Upper lobe of left lung (tissue), 6 donors: ENCODE results near the gene GRHL1. TPM values are rescaled to one million over a fixed set of nuclear protein-coding genes. Genes with fewer than 3 reads are reported as not detected.

Experiments
- ATAC-seq, 2 donors: fragments of 200-7000 bp; cut with Tn5 transposase; one replicate each; pipeline ENCODE4 v1.9.1; 2022; ENCODE audit warnings: mild to moderate bottlenecking in 2 of 2, moderate library complexity in 2 of 2; ENCODE audit not compliant: low FRiP score in 2 of 2
- DNase-seq, 2 donors: peaks; one replicate each; pipeline ENCODE4 v3.0.0-alpha.2; 2019 to 2020
- H3K27ac ChIP-seq, 4 donors: fragments of 200-600 bp; sonication (generic); one replicate each; pipeline ENCODE4 v1.5.1; 2016 to 2019
- H3K27me3 ChIP-seq, 4 donors: fragments of 200-600 bp; sonication (generic); one replicate each; pipeline ENCODE4 v1.5.1; 2017 to 2019
- H3K36me3 ChIP-seq, 4 donors: fragments of 200-600 bp; sonication (generic); one replicate each; pipeline ENCODE4 v1.5.1; 2016 to 2019
- H3K4me1 ChIP-seq, 4 donors: fragments of 200-600 bp; sonication (generic); one replicate each; pipeline ENCODE4 v1.5.1; 2018 to 2019
- H3K4me3 ChIP-seq, 4 donors: fragments of 200-600 bp; sonication (generic); one replicate each; pipeline ENCODE4 v1.5.1; 2017 to 2019; ENCODE audit warnings: mild to moderate bottlenecking in 2 of 4, moderate library complexity in 1 of 4
- H3K9me3 ChIP-seq, 4 donors: fragments of 200-600 bp; sonication (generic); one replicate each; pipeline ENCODE4 v1.5.1; 2018 to 2019
- EP300 ChIP-seq, 4 donors: sonication (generic); formaldehyde crosslinking; IDR thresholded peaks; one replicate each; pipeline ENCODE4 v1.5.1; 2017; ENCODE audit warnings: antibody characterized with exemption in 4 of 4, control low read depth in 2 of 4
- POLR2A ChIP-seq, 4 donors: fragments of 450-650 bp; IDR thresholded peaks; one replicate each; pipeline ENCODE4 v1.5.1; 2016 to 2017; ENCODE audit warnings: antibody characterized with exemption in 4 of 4, mild to moderate bottlenecking in 2 of 4
- POLR2AphosphoS5 ChIP-seq, 2 donors: sonication (generic); formaldehyde crosslinking; IDR thresholded peaks; one replicate each; pipeline ENCODE4 v1.5.1; 2017; ENCODE audit warnings: antibody characterized with exemption in 2 of 2
- WGBS, 2 donors: methylation state at CpG; one replicate each; pipeline ENCODE4 v1.1.5; 2017 to 2018; 5-methylcytosine and 5-hydroxymethylcytosine counted together
- total RNA-seq, 6 donors: library from RNA; depleted of rRNA in 4 of 6; stranded (reverse); fragments of >200 nt in 4 of 6; gene quantifications; one replicate each; pipeline versions ENCODE4 v1.1.0 to v1.2.1, GENCODE V29; 2016 to 2021
- TF ChIP-seq, protein P1 (sequence below), 6 experiments: fragments of 450-650 bp in 4 of 6; fragments of 200-600 bp in 2 of 6; sonication (generic) in 2 of 6; IDR thresholded peaks; one replicate each; pipeline ENCODE4 v1.5.1; 2016 to 2019; ENCODE audit warnings: antibody characterized with exemption in 6 of 6
- donor health status: DM: no; HTN: no; CAD: no; lungs with moderate emphysema.
- donor health status: DM: no; HTN: yes; CAD: no; lungs with severe emphysema.

The GRHL1 gene
- total RNA-seq, 6 donors from 2014 or later, result 4.3 to 18.0 (median 10.1) TPM

DNA sequence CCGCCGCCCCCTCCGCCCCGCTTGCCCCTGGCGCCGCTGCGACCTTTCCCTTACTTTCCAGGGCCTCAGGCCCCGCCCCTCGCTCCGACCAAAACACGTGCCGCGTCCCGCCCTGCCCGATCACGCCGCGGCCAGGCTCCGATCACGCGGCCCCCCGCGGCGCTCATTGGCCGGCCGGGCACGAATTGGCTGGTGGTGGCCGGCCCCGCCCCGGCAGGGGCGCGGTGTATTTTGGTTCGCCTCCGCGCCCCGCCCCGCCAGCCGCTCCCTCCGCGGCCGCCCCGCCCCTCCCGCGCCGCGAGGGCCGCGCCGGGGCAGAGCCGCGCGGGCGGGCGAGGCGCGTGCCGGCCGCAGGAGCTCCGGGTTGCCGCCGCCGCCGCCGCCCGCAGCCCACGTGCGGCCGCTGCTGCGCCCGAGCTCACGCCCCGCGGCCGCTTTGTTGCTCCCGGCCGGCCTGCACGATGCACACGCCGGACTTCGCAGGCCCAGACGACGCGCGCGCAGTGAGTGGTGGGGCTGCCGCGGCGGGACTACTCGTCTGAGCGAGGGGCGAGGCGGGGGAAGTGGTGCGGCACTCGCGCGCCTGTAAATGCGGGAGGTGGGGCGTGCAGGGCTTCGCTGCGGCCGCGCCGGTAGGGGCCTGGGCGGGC lies 91.9 kb downstream of the GRHL1 start, which contains the start of gene KLF11:
TSS of gene KLF11 (plus strand) at position 295 of the 650 bp plus-strand sequence. CDS start at position 462, 167 bp downstream.
- DNase-seq (peak; percentile 93 to 99), ATAC-seq (peak; percentile 86 to 88)
- TF ChIP-seq POLR2AphosphoS5 (IDR thresholded peaks at IDR 0.05) (peak in 1 of 2 donors; percentile 56), POLR2A (IDR thresholded peaks at IDR 0.05) (peak in 3 of 4 donors; percentile 33 to 88 (median 74)), EP300 (IDR thresholded peaks at IDR 0.05) (peak in 1 of 4 donors; percentile 92)
- TF ChIP-seq, protein P1, sequence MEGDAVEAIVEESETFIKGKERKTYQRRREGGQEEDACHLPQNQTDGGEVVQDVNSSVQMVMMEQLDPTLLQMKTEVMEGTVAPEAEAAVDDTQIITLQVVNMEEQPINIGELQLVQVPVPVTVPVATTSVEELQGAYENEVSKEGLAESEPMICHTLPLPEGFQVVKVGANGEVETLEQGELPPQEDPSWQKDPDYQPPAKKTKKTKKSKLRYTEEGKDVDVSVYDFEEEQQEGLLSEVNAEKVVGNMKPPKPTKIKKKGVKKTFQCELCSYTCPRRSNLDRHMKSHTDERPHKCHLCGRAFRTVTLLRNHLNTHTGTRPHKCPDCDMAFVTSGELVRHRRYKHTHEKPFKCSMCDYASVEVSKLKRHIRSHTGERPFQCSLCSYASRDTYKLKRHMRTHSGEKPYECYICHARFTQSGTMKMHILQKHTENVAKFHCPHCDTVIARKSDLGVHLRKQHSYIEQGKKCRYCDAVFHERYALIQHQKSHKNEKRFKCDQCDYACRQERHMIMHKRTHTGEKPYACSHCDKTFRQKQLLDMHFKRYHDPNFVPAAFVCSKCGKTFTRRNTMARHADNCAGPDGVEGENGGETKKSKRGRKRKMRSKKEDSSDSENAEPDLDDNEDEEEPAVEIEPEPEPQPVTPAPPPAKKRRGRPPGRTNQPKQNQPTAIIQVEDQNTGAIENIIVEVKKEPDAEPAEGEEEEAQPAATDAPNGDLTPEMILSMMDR (IDR thresholded peaks at IDR 0.05), result peak in 3 of 6 experiments; percentile 15 to 62 (median 38)
- Histone ChIP-seq H3K9me3 (no peaks in the 10 kb centered on the region), H3K36me3 (peaks cover 4 to 25% (median 14%) of the 10 kb centered on the region in 4 donors), H3K4me1 (peaks cover 45 to 84% (median 58%) of the 10 kb centered on the region in 4 donors), H3K4me3 (peak within 1 kb of the TSS; percentile 58 to 72 (median 66)), H3K27ac (peak within 1 kb of the TSS; percentile 94 to 97 (median 95)), H3K27me3 (no peaks in the 10 kb centered on the region)
- 0% methylated on average over 12 of the region's 104 CpGs; no CpG with 5 or more reads in 1 of the 2 donors for WGBS, 2 donors

DNA sequence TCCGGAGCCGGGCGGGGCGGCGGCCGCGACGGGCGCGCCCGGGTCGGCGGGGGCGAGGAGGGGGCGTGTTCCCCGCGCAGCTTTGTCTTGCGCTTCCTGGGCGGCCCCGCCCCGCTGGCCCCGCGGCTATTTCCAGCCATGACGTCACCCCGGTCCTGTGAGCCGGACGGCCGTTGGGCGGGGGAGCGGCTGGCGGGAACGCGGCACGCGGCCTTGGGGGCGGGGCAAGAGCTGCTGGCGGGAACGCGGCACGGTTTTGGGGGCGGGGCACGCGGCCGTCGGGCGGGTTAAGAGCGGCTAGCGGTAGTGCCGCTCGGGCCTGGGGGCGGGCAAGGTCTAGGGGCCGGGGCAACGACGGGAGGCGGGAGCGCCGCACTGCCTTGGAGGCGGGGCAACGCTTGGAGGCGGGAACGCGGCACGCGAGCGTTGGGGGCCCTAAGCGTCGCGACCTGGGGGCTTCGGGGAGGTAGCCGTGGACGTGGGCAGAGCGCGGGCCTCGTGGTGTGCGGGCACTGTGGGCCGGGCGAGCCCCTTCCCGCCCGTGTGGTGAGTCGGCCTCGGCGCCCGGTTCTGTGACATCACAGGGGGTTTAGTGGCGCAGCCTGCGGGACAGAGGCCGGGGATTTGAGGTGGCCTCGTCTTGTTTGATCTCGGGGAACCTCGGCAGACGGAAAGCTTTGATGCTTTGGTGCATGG lies 92.6 kb downstream of the GRHL1 start:
- H3K27me3 ChIP-seq, result no peaks in the 10 kb centered on the region
- peaks cover 47 to 82% (median 57%) of the 10 kb centered on the region in 4 donors for H3K4me1 ChIP-seq
- DNase-seq (peak; percentile 97 to 100), ATAC-seq (peak; percentile 82 to 90)
- 23 to 32% methylated on average over 31 to 49 of the region's 90 CpGs for WGBS, 2 donors
- peak; percentile 66 to 82 for TF ChIP-seq POLR2AphosphoS5 (IDR thresholded peaks at IDR 0.05)
- peak in 2 of 4 donors; percentile 78 to 92 for TF ChIP-seq EP300 (IDR thresholded peaks at IDR 0.05)
- TF ChIP-seq POLR2A (IDR thresholded peaks at IDR 0.05), result peak in 1 of 4 donors; percentile 59
- TF ChIP-seq, protein P1 (IDR thresholded peaks at IDR 0.05), result peak in 1 of 6 experiments; percentile 8
- H3K4me3 ChIP-seq, result peak overlapping the region; percentile 57 to 72 (median 66)
- H3K27ac ChIP-seq, result peak overlapping the region; percentile 94 to 97 (median 95)
- H3K9me3 ChIP-seq, result no peaks in the 10 kb centered on the region
- peaks cover 4 to 32% (median 16%) of the 10 kb centered on the region in 4 donors for H3K36me3 ChIP-seq

DNA sequence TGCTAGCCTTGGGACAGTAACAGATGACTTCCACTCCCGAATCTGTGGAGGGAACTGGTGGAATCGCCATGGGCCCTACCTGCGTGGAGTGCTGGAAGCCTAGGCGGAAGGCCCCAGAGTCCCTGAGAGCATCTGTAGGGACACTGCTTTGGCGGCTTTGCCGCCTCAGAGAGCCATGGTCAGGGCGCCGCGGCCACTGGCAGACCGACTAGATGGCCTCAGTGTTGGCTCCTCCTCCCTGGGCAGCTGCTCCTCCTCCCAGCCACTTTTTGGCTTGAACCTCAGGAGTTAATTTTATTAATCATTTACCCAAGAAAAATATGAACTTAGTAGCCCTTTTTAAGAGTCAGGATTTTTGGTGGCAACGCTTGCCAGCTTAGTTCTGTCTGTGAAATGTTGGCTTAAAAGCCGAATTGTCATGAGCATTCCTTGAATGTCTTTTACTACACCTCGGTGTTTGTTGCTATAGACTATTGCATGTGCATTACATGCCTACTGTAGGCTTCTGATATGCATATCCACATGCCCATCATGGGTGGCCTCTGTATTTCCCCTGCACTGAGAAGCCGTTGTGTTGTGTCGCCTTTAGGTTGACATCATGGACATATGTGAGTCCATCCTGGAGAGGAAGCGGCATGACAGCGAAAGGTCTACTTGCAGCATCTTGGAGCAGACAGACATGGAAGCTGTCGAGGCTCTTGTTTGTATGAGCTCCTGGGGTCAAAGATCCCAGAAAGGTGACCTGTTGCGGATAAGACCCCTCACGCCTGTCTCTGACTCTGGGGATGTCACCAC lies 94.3 kb downstream of the GRHL1 start:
- Histone ChIP-seq H3K9me3 (no peaks in the 10 kb centered on the region), H3K4me1 (peaks cover 40 to 71% (median 52%) of the 10 kb centered on the region in 4 donors), H3K36me3 (peaks cover 4 to 48% (median 18%) of the 10 kb centered on the region in 4 donors), H3K4me3 (peak overlapping the region in 3 of 4 donors; percentile 61 to 72 (median 70)), H3K27me3 (no peaks in the 10 kb centered on the region), H3K27ac (peak overlapping the region; percentile 93 to 96 (median 94))
- DNase-seq (peak in 1 of 2 donors; percentile 82), ATAC-seq (no peak)
- TF ChIP-seq POLR2AphosphoS5 (IDR thresholded peaks at IDR 0.05), result no peak
- TF ChIP-seq EP300 (IDR thresholded peaks at IDR 0.05), result no peak
- no peak for TF ChIP-seq POLR2A (IDR thresholded peaks at IDR 0.05)
- TF ChIP-seq, protein P1 (IDR thresholded peaks at IDR 0.05), result no peak
- 72 to 73% methylated on average over 12 to 20 of the region's 20 CpGs for WGBS, 2 donors

DNA sequence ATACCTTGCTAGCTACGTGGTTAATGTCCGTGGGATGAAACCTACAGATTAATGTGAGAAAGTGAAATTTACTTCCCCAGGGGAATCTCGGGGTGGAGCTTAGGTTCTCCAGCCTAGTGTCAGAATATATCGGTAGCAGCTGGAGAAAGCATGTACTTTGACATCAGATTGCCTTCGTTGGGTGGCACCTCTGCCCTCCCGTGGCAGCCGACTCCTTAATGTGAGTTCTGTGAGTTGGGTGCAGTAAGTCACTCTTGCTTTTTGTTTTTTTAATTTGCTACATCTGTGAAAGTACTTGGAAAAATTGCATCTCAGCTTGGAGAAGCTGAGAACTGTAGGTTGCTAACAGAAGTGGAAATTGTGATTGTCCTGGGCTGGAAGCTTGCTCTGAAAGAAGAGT lies 95.4 kb downstream of the GRHL1 start:
- TF ChIP-seq POLR2A (IDR thresholded peaks at IDR 0.05) (no peak), EP300 (IDR thresholded peaks at IDR 0.05) (no peak), POLR2AphosphoS5 (IDR thresholded peaks at IDR 0.05) (no peak)
- TF ChIP-seq, protein P1 (IDR thresholded peaks at IDR 0.05), result no peak
- Histone ChIP-seq H3K9me3 (no peaks in the 10 kb centered on the region), H3K4me1 (peaks cover 31 to 61% (median 41%) of the 10 kb centered on the region in 4 donors), H3K36me3 (peaks cover 4 to 59% (median 27%) of the 10 kb centered on the region in 4 donors), H3K4me3 (no peak overlapping the region), H3K27me3 (no peaks in the 10 kb centered on the region), H3K27ac (peak overlapping the region in 2 of 4 donors; percentile 93 to 96)
- 64 to 68% methylated on average over 7 of the region's 7 CpGs for WGBS, 2 donors
- ATAC-seq (no peak), DNase-seq (no peak)
